HepG2 (cell line): ENCODE results near the gene BRD1. TPM values are rescaled to one million over a fixed set of nuclear protein-coding genes. Genes with fewer than 3 reads are reported as not detected.

Experiments
- ATAC-seq: fragments of 200-7000 bp; cut with Tn5 transposase; 3 replicates; pipeline ENCODE4 v1.9.1; 2020; ENCODE audit warnings: mild to moderate bottlenecking, moderate library complexity
- BruUV-seq: library from RNA; stranded (reverse); fragments of 400-500 nt; replicated peaks from 2 replicates; lab custom pipeline; 2021; lab: Mats Ljungman, UMichigan
- CTCF ChIA-PET: fragments of 300-600 bp; formaldehyde crosslinking; extraction: SDS; loops from one replicate; lab custom pipeline; 2021; ENCODE audit warnings: low total read pairs, inconsistent platforms, low intra/inter-chr PET ratio; lab: Yijun Ruan, JAX
- POLR2A ChIA-PET: fragments of 350-600 bp; sonication (Branson Sonifier 250); formaldehyde crosslinking; loops from one replicate; lab custom pipeline; 2020; ENCODE audit warnings: antibody characterized with exemption, inconsistent platforms; lab: Yijun Ruan, JAX
- DNase-seq: peaks from one replicate; pipeline ENCODE4 v3.0.0-alpha.2; 2015; ENCODE audit warnings: low spot score
- FAIRE-seq: peaks from 3 replicates; lab custom pipeline; 2011; peaks lifted over from hg19 to GRCh38; lab: Jason Lieb, UNC
- H2AFZ ChIP-seq: one replicate; pipeline ENCODE4 v1.6.1; 2011; ENCODE audit warnings: low read length, inconsistent platforms
- H3K27ac ChIP-seq: fragments of 300-600 bp; 3 replicates; pipeline ENCODE4 v1.8.0; 2011; ENCODE audit warnings: mixed run types, mild to moderate bottlenecking, mixed read lengths, low read length, inconsistent platforms; ENCODE audit not compliant: insufficient read depth; ENCODE audit errors: extremely low read length
- H3K27me3 ChIP-seq, 2 experiments: fragments of 200-600 bp in 1 of 2; 2 replicates in 1 of 2; 3 replicates in 1 of 2; pipeline versions ENCODE4 v1.6.0 to v1.8.0; 2011; ENCODE audit warnings: low read length in 2 of 2, mild to moderate bottlenecking in 2 of 2, moderate library complexity in 2 of 2, inconsistent platforms in 1 of 2; ENCODE audit not compliant: insufficient read depth in 2 of 2, control insufficient read depth in 1 of 2
- H3K36me3 ChIP-seq, 2 experiments: fragments of 200-600 bp in 1 of 2; replicated peaks in 1 of 2; 2 replicates in 1 of 2; 3 replicates in 1 of 2; pipeline versions ENCODE4 v1.5.1 to v1.8.0; 2011; ENCODE audit warnings: low read length in 2 of 2, inconsistent platforms in 1 of 2; ENCODE audit not compliant: insufficient read depth in 2 of 2, control insufficient read depth in 1 of 2
- H3K4me1 ChIP-seq: 2 replicates; pipeline ENCODE4 v1.5.1; 2012; ENCODE audit warnings: low read length, inconsistent platforms; ENCODE audit not compliant: insufficient read depth
- H3K4me2 ChIP-seq: 2 replicates; pipeline ENCODE4 v1.6.0; 2011; ENCODE audit warnings: low read depth, low read length, inconsistent platforms
- H3K4me3 ChIP-seq, 3 experiments: fragments of 200-600 bp in 1 of 3; sonication (generic), shearing (Covaris generic) in 1 of 3; replicated peaks in 1 of 3; 2 replicates each; pipeline ENCODE4 v1.5.1; 2011 to 2016; ENCODE audit warnings: low read length in 3 of 3, inconsistent platforms in 2 of 3, low read depth in 2 of 3, mild to moderate bottlenecking in 2 of 3, control low read depth in 1 of 3, mixed read lengths in 1 of 3; ENCODE audit not compliant: insufficient read depth in 1 of 3
- H3K79me2 ChIP-seq: one replicate; pipeline ENCODE4 v1.6.1; 2011; ENCODE audit warnings: low read length, inconsistent platforms; ENCODE audit not compliant: insufficient read depth
- H3K9ac ChIP-seq: 2 replicates; pipeline ENCODE4 v1.6.0; 2011; ENCODE audit warnings: mild to moderate bottlenecking, low read depth, low read length, inconsistent platforms; ENCODE audit not compliant: insufficient read depth
- H3K9me3 ChIP-seq: 2 replicates; pipeline ENCODE4 v1.5.1; 2012; ENCODE audit warnings: mild to moderate bottlenecking, low read length
- H4K20me1 ChIP-seq: 2 replicates; pipeline ENCODE4 v1.6.0; 2011; ENCODE audit warnings: inconsistent platforms, mild to moderate bottlenecking, low read length, moderate library complexity; ENCODE audit not compliant: insufficient read depth
- ARID5B ChIP-seq: IDR thresholded peaks from 2 replicates; pipeline ENCODE4 v1.4.0; 2020; ENCODE audit warnings: mild to moderate bottlenecking, missing genetic modification reagents
- CEBPZ ChIP-seq: IDR thresholded peaks from 2 replicates; pipeline ENCODE4 v1.6.1; 2012; ENCODE audit warnings: low read length, improper control_type of control experiment
- DPF2 ChIP-seq: sonication (generic); formaldehyde crosslinking; IDR thresholded peaks from 2 replicates; pipeline ENCODE4 v1.4.0; 2020; ENCODE audit warnings: mild to moderate bottlenecking, low read depth, missing genetic modification reagents, borderline replicate concordance
- IRX3 ChIP-seq: sonication (generic); formaldehyde crosslinking; IDR thresholded peaks from 2 replicates; pipeline ENCODE4 v1.8.1; 2023; ENCODE audit warnings: mild to moderate bottlenecking, low read depth, missing genetic modification reagents, borderline replicate concordance
- MTA3 ChIP-seq: sonication (generic); formaldehyde crosslinking; IDR thresholded peaks from 2 replicates; pipeline ENCODE4 v1.4.0; 2020; ENCODE audit warnings: missing genetic modification reagents
- ZNF30 ChIP-seq: sonication (generic); formaldehyde crosslinking; IDR thresholded peaks from 2 replicates; pipeline ENCODE4 v1.5.0; 2020; ENCODE audit warnings: mild to moderate bottlenecking, missing genetic modification reagents
- WGBS: methylation state at CpG from one replicate; pipeline ENCODE4 v1.1.6; 2017; ENCODE audit warnings: low lambda C conversion rate; 5-methylcytosine and 5-hydroxymethylcytosine counted together
- in situ Hi-C: cut with HindIII; loops from 2 replicates; pipeline ENCODE4 v1.10.0; 2017; ENCODE audit warnings: low pct_unique_long_range_greater_than_20kb; ENCODE audit not compliant: extremely low pct_ligation_motif_present
- intact Hi-C: fragments of 100-400 bp; cut with micrococcal nuclease; formaldehyde crosslinking; loops from one replicate; pipeline ENCODE4 v1.10.0; 2022; ENCODE audit not compliant: unreplicated experiment
- polyA plus RNA-seq, 8 experiments: library from polyadenylated mRNA; depleted of rRNA in 3 of 8; stranded (reverse) in 7 of 8; unstranded in 1 of 8; fragments of >200 nt; fragmentation: Illumina TruSeq in 4 of 8; extraction: Trizol in 4 of 8; gene quantifications; 2 replicates each; pipeline versions ENCODE4 v1.2.1 to v1.2.3, GENCODE V29; 2011 to 2016; ENCODE audit warnings: low read depth in 4 of 8, missing spikeins in 1 of 8, mixed read lengths in 1 of 8; ENCODE audit not compliant: insufficient read depth in 1 of 8
- total RNA-seq, 5 experiments: library from RNA; depleted of rRNA; stranded (reverse); fragments of >200 nt; fragmentation: Illumina TruSeq; extraction: Trizol; gene quantifications; 2 replicates each; pipeline ENCODE4 v1.2.3, GENCODE V29; 2016; ENCODE audit warnings: low read depth in 1 of 5

BRD1 gene
- total and polyA plus RNA-seq, 2 of the 13 experiments (the other 11 are each of a cell fraction or from before 2014, with no cell fraction given) = 5.1 to 12.0 TPM

GRCh38 chr22:49747716-49748115, 80.0 kb downstream of the BRD1 start (continued):
- TF ChIP-seq CEBPZ = no peak
- TF ChIP-seq, all 625 proteins: peak for 0

GRCh38 chr22:49747130-49747529, 80.5 kb downstream of the BRD1 start:
- WGBS = 2% methylated on average over 3 of the region's 3 CpGs
- TF ChIP-seq ARID5B (CRISPR knock-in tag) (no peak), ZNF30 (CRISPR knock-in tag) (no peak), IRX3 (CRISPR knock-in tag) (no peak), DPF2 (CRISPR knock-in tag) (no peak), MTA3 (no peak)
- intact Hi-C loops (no loop called here), in situ Hi-C loops (no loop called here)
- Histone ChIP-seq H3K27ac (no peak overlapping the region), H3K4me2 (no peak overlapping the region), H3K4me1 (peaks cover 2% of the 10 kb centered on the region), H3K27me3 (peaks cover 5 to 13% of the 10 kb centered on the region in 2 experiments; a peak in 4 of 5 replicates), H3K9ac (no peak overlapping the region), H2AFZ (no peak overlapping the region), H4K20me1 (no peaks in the 10 kb centered on the region), H3K36me3 (no peaks in the 10 kb centered on the region), H3K9me3 (0 out of 2 replicates have a peak, but pooled peaks cover 9% of the 10 kb centered on the region), H3K79me2 (no peaks in the 10 kb centered on the region), H3K4me3 (no peak overlapping the region)
- FAIRE-seq = no peak
- ChIA-PET POLR2A (no interaction called here), CTCF (no interaction called here)
- BruUV-seq = no TSS peak
- no peak for DNase-seq
- ATAC-seq = no peak
